HG03354 (cell line): ENCODE measurements around the gene TSSK2.
"Not testable (repeated sequence)": the region's sequence is repeated elsewhere in the genome, so short reads cannot be mapped to it uniquely, and the experiment has no call there.

ENCODE experiments used
- ATAC-seq: cut with Tn5 transposase; IDR thresholded peaks from one replicate; pipeline ENCODE4 v1.9.1; 2021; ENCODE audit warnings: mild to moderate bottlenecking; ENCODE audit not compliant: unreplicated experiment, poor library complexity, severe bottlenecking

TSSK2 gene

GRCh38 chr22:19137384-19138216, 6.5 kb downstream of the TSSK2 start:
- ATAC-seq: no peak

DNA sequence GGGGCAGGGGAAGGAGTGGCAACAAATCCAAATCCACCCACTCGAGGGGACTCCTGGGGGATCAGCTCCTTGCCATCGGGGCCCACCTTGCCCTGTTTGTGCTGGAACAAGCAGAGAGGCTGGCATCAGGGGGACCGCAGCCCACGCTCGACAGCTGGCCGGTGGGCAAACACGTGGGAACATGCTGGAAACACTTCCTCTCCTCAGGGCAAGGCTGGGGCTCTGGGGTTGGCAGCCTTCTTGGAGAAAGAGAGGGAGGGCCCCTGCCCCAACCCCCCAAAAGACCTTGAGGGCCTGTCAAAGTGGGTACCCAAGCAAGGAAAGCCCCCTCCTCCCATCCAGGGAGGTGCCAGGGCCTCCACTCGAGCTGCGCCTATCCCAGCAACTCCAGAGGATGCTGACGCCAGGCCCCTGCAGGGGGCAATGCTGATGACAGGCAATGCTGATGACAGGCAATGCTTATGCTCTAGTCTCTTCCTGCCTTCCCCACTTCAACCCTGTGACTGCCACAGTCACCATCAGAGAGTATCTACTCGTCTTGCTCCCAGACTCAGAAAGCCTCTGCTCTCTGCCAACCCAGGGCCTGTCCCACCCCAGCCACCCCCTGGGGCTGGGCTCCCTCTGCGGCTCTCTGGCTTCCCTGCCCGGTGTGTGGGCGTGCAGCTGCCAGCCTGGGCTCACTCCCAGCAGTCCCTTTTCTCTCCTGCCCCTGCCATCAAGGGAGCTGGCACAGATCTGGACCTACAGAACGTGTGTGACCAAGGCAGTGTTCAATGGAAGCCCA, 7.3 kb downstream of the TSSK2 start:
- ATAC-seq: no peak

DNA sequence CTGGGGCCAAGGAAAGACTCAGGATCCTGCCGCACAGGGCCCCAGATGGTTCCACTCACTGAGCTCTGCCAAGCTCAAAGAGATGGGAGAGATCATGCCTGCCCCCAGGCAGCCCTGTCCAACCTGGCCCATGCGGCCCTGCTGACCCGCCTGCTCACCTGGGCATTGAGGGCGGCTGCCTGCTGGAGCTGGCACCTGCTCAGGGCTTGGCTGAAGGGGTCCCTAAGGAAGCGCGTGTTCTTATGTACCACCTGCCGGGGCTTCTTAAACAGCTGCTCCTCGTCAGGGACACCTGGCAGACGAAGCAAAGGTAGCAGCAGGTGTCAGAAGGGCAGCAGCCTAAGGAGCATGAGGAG, 7.9 kb downstream of the TSSK2 start:
- ATAC-seq: no peak

- no peak for ATAC-seq
Measured at GRCh38 chr22:19139974-19140373, 8.9 kb downstream of the TSSK2 start.

- no peak for ATAC-seq
Measured at GRCh38 chr22:19142394-19142793, 11.3 kb downstream of the TSSK2 start.

GRCh38 chr22:19143212-19143611, 12.1 kb downstream of the TSSK2 start:
- no peak for ATAC-seq

DNA sequence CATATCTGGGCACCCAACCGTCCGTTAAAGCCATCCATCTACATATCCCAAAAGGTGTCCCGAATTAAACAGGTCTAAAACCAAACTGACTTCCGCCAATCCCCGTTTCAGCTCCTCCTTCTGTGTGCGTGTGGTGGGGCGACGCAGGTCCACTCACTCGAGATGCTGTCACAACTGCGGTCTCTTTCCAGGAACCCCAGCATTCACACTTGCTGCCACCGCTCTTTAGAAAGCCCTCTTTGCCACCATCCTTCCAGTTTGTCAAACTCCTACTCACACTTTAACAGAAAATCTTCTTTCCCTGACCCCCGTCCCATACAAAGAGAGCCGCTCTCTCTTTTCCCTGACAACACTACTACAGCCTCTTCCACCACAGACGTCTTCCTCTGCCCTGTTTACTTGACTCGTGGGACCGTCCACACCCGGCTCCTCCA, 12.9 kb downstream of the TSSK2 start:
- ATAC-seq: no peak

DNA sequence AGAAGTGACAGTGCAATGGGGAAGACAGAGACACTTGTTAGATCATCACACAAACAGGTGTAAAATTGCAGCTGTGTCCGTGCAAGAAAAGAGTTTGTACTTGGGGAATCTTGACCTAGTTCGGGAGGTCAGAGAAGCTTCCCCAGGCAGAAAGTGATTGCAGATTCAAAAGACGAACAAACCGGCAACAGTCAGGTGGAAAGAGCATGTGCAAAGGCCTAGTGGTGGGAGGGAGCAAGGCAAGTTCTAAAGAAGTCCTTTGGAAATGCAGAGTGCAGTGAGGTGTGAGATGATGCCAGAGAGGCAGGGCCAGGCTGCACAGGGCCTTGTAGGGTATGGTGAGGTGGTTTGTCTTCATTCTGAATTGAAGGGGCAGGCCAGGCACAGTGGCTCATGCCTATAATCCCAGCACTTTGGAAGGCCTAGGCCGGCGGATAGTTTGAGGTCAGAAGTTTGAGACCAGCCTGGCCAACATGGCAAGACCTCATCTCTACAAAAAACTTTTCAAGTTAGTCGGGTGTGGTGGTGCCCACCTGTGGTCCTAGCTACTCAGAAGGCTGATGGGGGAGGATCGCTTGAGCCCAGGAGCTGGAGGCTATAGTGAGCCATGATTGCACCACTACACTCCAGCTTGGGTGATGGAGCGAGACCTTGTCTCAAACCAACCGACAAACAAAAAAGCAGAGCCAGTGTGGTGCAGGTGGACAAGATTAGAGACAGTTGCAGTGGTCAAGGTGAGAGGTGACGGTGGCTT, 15.3 kb downstream of the TSSK2 start:
- no peak for ATAC-seq

GRCh38 chr22:19147195-19147780, 16.2 kb downstream of the TSSK2 start:
- no peak for ATAC-seq

GRCh38 chr22:19148417-19149046, 17.4 kb downstream of the TSSK2 start:
- no peak for ATAC-seq

- ATAC-seq: no peak
Measured at GRCh38 chr22:19149047-19149883, 18.2 kb downstream of the TSSK2 start.

- ATAC-seq: no peak
Measured at GRCh38 chr22:19149991-19150390, 18.9 kb downstream of the TSSK2 start, which contains the start of gene GSC2. TSS of gene GSC2 (minus strand) at chr22:19150292. CDS start at chr22:19150283, 9 bp downstream.

GRCh38 chr22:19150482-19151328, 19.6 kb downstream of the TSSK2 start:
- no peak for ATAC-seq

- ATAC-seq: no peak
Measured at GRCh38 chr22:19151329-19152191, 20.5 kb downstream of the TSSK2 start.

GRCh38 chr22:19152942-19153883, 22.1 kb downstream of the TSSK2 start:
- no peak for ATAC-seq

GRCh38 chr22:19156109-19156508, 25.0 kb downstream of the TSSK2 start:
- ATAC-seq: not testable (repeated sequence)
